GM12878 (cell line): ENCODE results near the gene TMPRSS11D. TPM values are rescaled to one million over a fixed set of nuclear protein-coding genes. Genes with fewer than 3 reads are reported as not detected.

Experiments
- ATAC-seq: fragments of 200-7000 bp; cut with Tn5 transposase; 3 replicates; pipeline ENCODE4 v1.9.1; 2020; ENCODE audit warnings: mild to moderate bottlenecking, moderate library complexity
- BruUV-seq: library from RNA; stranded (reverse); fragments of 400-500 nt; replicated peaks from 2 replicates; lab custom pipeline; 2021; lab: Mats Ljungman, UMichigan
- CTCF ChIA-PET: fragments of 300-600 bp; sonication (Branson Sonifier 250); formaldehyde crosslinking; extraction: SDS; loops from one replicate; lab custom pipeline; 2021; ENCODE audit warnings: inconsistent platforms; lab: Yijun Ruan, JAX
- POLR2A ChIA-PET: fragments of 350-600 bp; formaldehyde crosslinking; extraction: SDS; loops from one replicate; lab custom pipeline; 2021; ENCODE audit warnings: inconsistent platforms; lab: Charles Lee
- RAD21 ChIA-PET: fragments of 300-600 bp; sonication (Branson Sonifier 250); formaldehyde crosslinking; loops from one replicate; lab custom pipeline; 2023; ENCODE audit warnings: antibody characterized with exemption; ENCODE audit not compliant: unreplicated experiment; lab: Charles Lee
- SMC1A ChIA-PET: fragments of 300-600 bp; sonication (Branson Sonifier 250); formaldehyde crosslinking; loops from one replicate; lab custom pipeline; 2023; ENCODE audit not compliant: unreplicated experiment, uncharacterized antibody; lab: Charles Lee
- DNase-seq: peaks from one replicate; pipeline ENCODE4 v3.0.0-alpha.2; 2011; ENCODE audit warnings: low read depth, low spot score
- FAIRE-seq: peaks from 3 replicates; lab custom pipeline; 2011; peaks lifted over from hg19 to GRCh38; lab: Jason Lieb, UNC
- H2AFZ ChIP-seq: 2 replicates; pipeline ENCODE4 v1.6.0; 2011; ENCODE audit warnings: low read depth, low read length, control low read depth; ENCODE audit not compliant: control insufficient read depth
- H3K27ac ChIP-seq: 2 replicates; pipeline ENCODE4 v1.5.1; 2011; ENCODE audit warnings: control low read depth; ENCODE audit not compliant: control insufficient read depth, insufficient read depth
- H3K27me3 ChIP-seq, 2 experiments: replicated peaks in 1 of 2; 2 replicates each; pipeline versions ENCODE4 v1.6.0 to v1.6.1; 2011; ENCODE audit warnings: low read length in 1 of 2; ENCODE audit not compliant: control insufficient read depth in 2 of 2, insufficient read depth in 2 of 2
- H3K36me3 ChIP-seq, 2 experiments: 2 replicates each; pipeline ENCODE4 v1.5.1; 2011; ENCODE audit warnings: low read length in 1 of 2; ENCODE audit not compliant: control insufficient read depth in 2 of 2, insufficient read depth in 2 of 2
- H3K4me1 ChIP-seq: 2 replicates; pipeline ENCODE4 v1.6.1; 2011; ENCODE audit warnings: mild to moderate bottlenecking, low read length, moderate library complexity, mixed read lengths; ENCODE audit not compliant: control insufficient read depth, insufficient read depth
- H3K4me2 ChIP-seq: 2 replicates; pipeline ENCODE4 v1.6.0; 2011; ENCODE audit warnings: control low read depth; ENCODE audit not compliant: control insufficient read depth, insufficient read depth
- H3K4me3 ChIP-seq: fragments of 200-600 bp; sonication (generic); 2 replicates; pipeline ENCODE4 v1.5.1; 2016
- H3K79me2 ChIP-seq: 2 replicates; pipeline ENCODE4 v1.6.0; 2011; ENCODE audit warnings: low read length; ENCODE audit not compliant: control insufficient read depth, insufficient read depth
- H3K9ac ChIP-seq: 2 replicates; pipeline ENCODE4 v1.8.0; 2011; ENCODE audit warnings: low read length, control low read depth, mixed read lengths; ENCODE audit not compliant: control insufficient read depth, insufficient read depth
- H3K9me3 ChIP-seq: replicated peaks from 3 replicates; pipeline ENCODE4 v1.5.1; 2011; ENCODE audit warnings: mild to moderate bottlenecking, low read length; ENCODE audit not compliant: control insufficient read depth, insufficient read depth
- H4K20me1 ChIP-seq: 2 replicates; pipeline ENCODE4 v1.6.0; 2011; ENCODE audit not compliant: control insufficient read depth, insufficient read depth
- CTCF ChIP-seq, 3 experiments: IDR thresholded peaks in 2 of 3; conservative IDR thresholded peaks in 1 of 3; 2 replicates each; pipeline ENCODE4 v1.5.1; 2011; ENCODE audit warnings: low read depth in 3 of 3, low read length in 3 of 3, mild to moderate bottlenecking in 3 of 3, control low read depth in 2 of 3, moderate library complexity in 2 of 3, inconsistent platforms in 1 of 3, mixed read lengths in 1 of 3; ENCODE audit not compliant: control insufficient read depth in 2 of 3, insufficient read depth in 1 of 3; ENCODE audit errors: extremely low read depth in 1 of 3
- HDGF ChIP-seq: fragments of 450-650 bp; IDR thresholded peaks from 2 replicates; pipeline ENCODE4 v1.6.1; 2016; ENCODE audit warnings: antibody characterized with exemption
- HSF1 ChIP-seq: fragments of 150-350 bp; IDR thresholded peaks from 2 replicates; pipeline ENCODE4 v1.6.1; 2014; ENCODE audit warnings: mild to moderate bottlenecking, low read depth, low read length
- IKZF1 ChIP-seq: fragments of 450-650 bp; conservative IDR thresholded peaks from 2 replicates; pipeline ENCODE4 v1.6.1; 2017; ENCODE audit warnings: antibody characterized with exemption, mild to moderate bottlenecking
- JUNB ChIP-seq: IDR thresholded peaks from 2 replicates; pipeline ENCODE4 v1.6.1; 2016; ENCODE audit warnings: antibody characterized with exemption, mild to moderate bottlenecking
- MYB ChIP-seq: fragments of 150-350 bp; IDR thresholded peaks from 2 replicates; pipeline ENCODE4 v1.6.1; 2014; ENCODE audit warnings: mild to moderate bottlenecking, low read depth, low read length, borderline replicate concordance
- NFIC ChIP-seq: IDR thresholded peaks from 2 replicates; pipeline ENCODE4 v1.6.1; 2012; ENCODE audit warnings: low read depth, mild to moderate bottlenecking, inconsistent platforms, low read length, moderate library complexity
- POLR2A ChIP-seq: IDR thresholded peaks from 2 replicates; pipeline ENCODE4 v1.6.1; 2011; ENCODE audit warnings: low read depth, mild to moderate bottlenecking, low read length
- SRF ChIP-seq, 2 experiments: IDR thresholded peaks; 2 replicates each; pipeline ENCODE4 v1.6.1; 2011; ENCODE audit warnings: low read depth in 2 of 2, low read length in 2 of 2, mild to moderate bottlenecking in 1 of 2, moderate library complexity in 1 of 2
- STAT1 ChIP-seq: fragments of 450-650 bp; conservative IDR thresholded peaks from 2 replicates; pipeline ENCODE4 v1.6.1; 2014; ENCODE audit warnings: antibody characterized with exemption, mild to moderate bottlenecking
- TCF12 ChIP-seq: IDR thresholded peaks from 2 replicates; pipeline ENCODE4 v1.6.1; 2011; ENCODE audit warnings: low read depth, mild to moderate bottlenecking, low read length
- TCF7 ChIP-seq: IDR thresholded peaks from 2 replicates; pipeline ENCODE4 v1.6.1; 2014; ENCODE audit warnings: antibody characterized with exemption, borderline replicate concordance
- WRNIP1 ChIP-seq: IDR thresholded peaks from 2 replicates; pipeline ENCODE4 v1.6.1; 2011; ENCODE audit warnings: low read depth, low read length, improper control_type of control experiment, borderline replicate concordance
- YBX1 ChIP-seq: fragments of 450-650 bp; IDR thresholded peaks from 2 replicates; pipeline ENCODE4 v1.6.1; 2016; ENCODE audit warnings: antibody characterized with exemption
- ZNF622 ChIP-seq: fragments of 450-650 bp; IDR thresholded peaks from 2 replicates; pipeline ENCODE4 v1.6.1; 2017; ENCODE audit warnings: mild to moderate bottlenecking, inconsistent platforms
- WGBS: methylation state at CpG from one replicate; pipeline ENCODE4 v1.1.6; 2016; ENCODE audit warnings: low lambda C conversion rate; ENCODE audit not compliant: insufficient replicate concordance, insufficient coverage; ENCODE audit errors: missing lambda C conversion rate; 5-methylcytosine and 5-hydroxymethylcytosine counted together
- in situ Hi-C: fragments of 300-500 bp; cut with MboI; formaldehyde crosslinking; loops from 9 replicates; pipeline ENCODE4 v1.14.3; 2018; ENCODE audit warnings: mixed read lengths
- intact Hi-C: fragments of 100-400 bp; cut with micrococcal nuclease; formaldehyde crosslinking; loops from one replicate; pipeline ENCODE4 v1.14.2; 2022; ENCODE audit not compliant: unreplicated experiment
- polyA plus RNA-seq, 11 experiments: library from polyadenylated mRNA; depleted of rRNA in 4 of 11; unstranded in 6 of 11; stranded (reverse) in 5 of 11; fragments of >200 nt; fragmentation: Nextera tagmentation in 4 of 11; fragmentation: Illumina TruSeq in 1 of 11; extraction: Ambion mirVana in 4 of 11; extraction: Trizol in 1 of 11; gene quantifications; 1 replicate in 1 of 11; 2 replicates in 10 of 11; pipeline versions ENCODE4 v1.2.1 to v1.2.3, GENCODE V29; 2011 to 2016; ENCODE audit warnings: inconsistent platforms in 2 of 11, missing spikeins in 2 of 11, low read depth in 1 of 11
- total RNA-seq, 4 experiments: library from RNA; depleted of rRNA in 3 of 4; stranded (reverse); fragments of >200 nt in 3 of 4; fragmentation: Illumina TruSeq in 1 of 4; extraction: Trizol in 1 of 4; gene quantifications; 2 replicates each; pipeline versions ENCODE4 v1.2.1 to v1.2.3, GENCODE V29; 2013 to 2021
- TF ChIP-seq, protein P1 (sequence below): fragments of 450-650 bp; IDR thresholded peaks from 2 replicates; pipeline ENCODE4 v1.6.1; 2016; ENCODE audit warnings: mild to moderate bottlenecking

Gene TMPRSS11D
- total and polyA plus RNA-seq, 10 of the 15 experiments (the other 5 are each of a cell fraction or from before 2014, with no cell fraction given): not detected

- Histone ChIP-seq H3K9me3 (no peaks in the 10 kb centered on the region), H2AFZ (no peak overlapping the region), H3K27me3 (no peaks in the 10 kb centered on the region), H3K4me1 (no peaks in the 10 kb centered on the region), H3K36me3 (no peaks in the 10 kb centered on the region), H3K4me3 (no peak overlapping the region), H3K27ac (no peak overlapping the region), H3K9ac (no peak overlapping the region), H3K4me2 (no peak overlapping the region), H3K79me2 (no peaks in the 10 kb centered on the region), H4K20me1 (no peaks in the 10 kb centered on the region)
- ChIA-PET RAD21 (no interaction called here), SMC1A (no interaction called here), POLR2A (no interaction called here), CTCF (no interaction called here)
- intact Hi-C loops: no loop called here
- in situ Hi-C loops: no loop called here
- DNase-seq (no peak), ATAC-seq (no peak), FAIRE-seq (no peak)
- WGBS: 13% methylated on average over 3 of the region's 3 CpGs
- TF ChIP-seq ZNF622 (no peak), TCF7 (no peak), JUNB (0 out of 2 replicates have a peak, but pooled peaks have one; percentile 26), STAT1 (no peak), MYB (no peak)
- BruUV-seq: no TSS peak
These were observed 47.5 kb upstream of the TMPRSS11D start for GRCh38 chr4:67931256-67931655.

- Histone ChIP-seq H3K27me3 (no peaks in the 10 kb centered on the region), H3K4me3 (no peak overlapping the region), H2AFZ (no peak overlapping the region), H3K4me2 (no peak overlapping the region), H3K36me3 (no peaks in the 10 kb centered on the region), H3K27ac (no peak overlapping the region), H4K20me1 (no peaks in the 10 kb centered on the region), H3K9me3 (no peaks in the 10 kb centered on the region), H3K79me2 (no peaks in the 10 kb centered on the region), H3K4me1 (no peaks in the 10 kb centered on the region), H3K9ac (no peak overlapping the region)
- FAIRE-seq: no peak
- RAD21 ChIA-PET: no interaction called here
- CTCF ChIA-PET: interaction anchor here (0.9 to 1.2 kb wide), 2 partner anchors 11 to 183 kb away, joined by 3 read pairs; no protein-coding TSS in a partner anchor
- in situ Hi-C loops (no loop called here), intact Hi-C loops (no loop called here)
- POLR2A ChIA-PET: no interaction called here
- no TSS peak for BruUV-seq
- WGBS: 27% methylated on average over 3 of the region's 3 CpGs
- DNase-seq: no peak
- SMC1A ChIA-PET: no interaction called here
- no peak for ATAC-seq
- TF ChIP-seq HSF1: no peak
- TF ChIP-seq CTCF (IDR thresholded peaks at IDR 0.05 in 2 of 3, conservative IDR thresholded peaks at IDR 0.05 in 1 of 3; ENCODE audit: control insufficient read depth in 2 of 3, extremely low read depth in 1 of 3, insufficient read depth in 1 of 3, low read depth in 3 of 3, low read length in 3 of 3): no peak
- no peak for TF ChIP-seq TCF12
- TF ChIP-seq WRNIP1: no peak
- no peak for TF ChIP-seq IKZF1
- TF ChIP-seq YBX1: no peak
- no peak for TF ChIP-seq NFIC
- TF ChIP-seq, protein P1, sequence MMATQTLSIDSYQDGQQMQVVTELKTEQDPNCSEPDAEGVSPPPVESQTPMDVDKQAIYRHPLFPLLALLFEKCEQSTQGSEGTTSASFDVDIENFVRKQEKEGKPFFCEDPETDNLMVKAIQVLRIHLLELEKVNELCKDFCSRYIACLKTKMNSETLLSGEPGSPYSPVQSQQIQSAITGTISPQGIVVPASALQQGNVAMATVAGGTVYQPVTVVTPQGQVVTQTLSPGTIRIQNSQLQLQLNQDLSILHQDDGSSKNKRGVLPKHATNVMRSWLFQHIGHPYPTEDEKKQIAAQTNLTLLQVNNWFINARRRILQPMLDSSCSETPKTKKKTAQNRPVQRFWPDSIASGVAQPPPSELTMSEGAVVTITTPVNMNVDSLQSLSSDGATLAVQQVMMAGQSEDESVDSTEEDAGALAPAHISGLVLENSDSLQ: no peak
- TF ChIP-seq POLR2A: no peak
- no peak for TF ChIP-seq HDGF
- TF ChIP-seq MYB: no peak
- TF ChIP-seq SRF (IDR thresholded peaks at IDR 0.05; ENCODE audit: low read depth in 2 of 2, low read length in 2 of 2): no peak
These were observed 45.6 kb upstream of the TMPRSS11D start for GRCh38 chr4:67929426-67929825.
